Measurements from ENCODE around the gene CCDC142. TPM values are rescaled to one million over a fixed set of nuclear protein-coding genes. Genes with fewer than 3 reads are reported as not detected.
A peak's percentile ranks its signal among the peaks of the same experiment; 100 is the strongest.

Gene CCDC142
- total and polyA plus RNA-seq, 9 of the 15 experiments (the other 6 are each of a cell fraction or from before 2014, with no cell fraction given): 0.55 to 11.7 (median 7.2) TPM

- TF ChIP-seq RAD21 (CRISPR knock-in tag; conservative IDR thresholded peaks at IDR 0.05 in 1 of 2, IDR thresholded peaks at IDR 0.05 in 1 of 2) (peak; percentile 88 to 89), RBBP5 (IDR thresholded peaks at IDR 0.05; ENCODE audit: borderline replicate concordance, insufficient read depth, low read length, poor library complexity, severe bottlenecking) (peak; percentile 54), SIN3B (IDR thresholded peaks at IDR 0.05; ENCODE audit: low read depth) (peak; percentile 97), ZNF766 (CRISPR knock-in tag; conservative IDR thresholded peaks at IDR 0.05) (0 out of 2 replicates have a peak, but pooled peaks have one; percentile 42), ZNF589 (CRISPR knock-in tag; IDR thresholded peaks at IDR 0.05; ENCODE audit: low read depth) (peak; percentile 58; the same call in 1 of the 2 replicates), NBN (IDR thresholded peaks at IDR 0.05; ENCODE audit: low read depth) (peak; percentile 59; the same call in 1 of the 2 replicates), STAT5A (IDR thresholded peaks at IDR 0.05; ENCODE audit: borderline replicate concordance, low read length) (no peak), NUFIP1 (IDR thresholded peaks at IDR 0.05; ENCODE audit: partially characterized antibody) (no peak), POLR2A (conservative IDR thresholded peaks at IDR 0.05) (peak; percentile 91), MCM5 (IDR thresholded peaks at IDR 0.05; ENCODE audit: low read depth) (no peak)
- TF ChIP-seq, protein P1, sequence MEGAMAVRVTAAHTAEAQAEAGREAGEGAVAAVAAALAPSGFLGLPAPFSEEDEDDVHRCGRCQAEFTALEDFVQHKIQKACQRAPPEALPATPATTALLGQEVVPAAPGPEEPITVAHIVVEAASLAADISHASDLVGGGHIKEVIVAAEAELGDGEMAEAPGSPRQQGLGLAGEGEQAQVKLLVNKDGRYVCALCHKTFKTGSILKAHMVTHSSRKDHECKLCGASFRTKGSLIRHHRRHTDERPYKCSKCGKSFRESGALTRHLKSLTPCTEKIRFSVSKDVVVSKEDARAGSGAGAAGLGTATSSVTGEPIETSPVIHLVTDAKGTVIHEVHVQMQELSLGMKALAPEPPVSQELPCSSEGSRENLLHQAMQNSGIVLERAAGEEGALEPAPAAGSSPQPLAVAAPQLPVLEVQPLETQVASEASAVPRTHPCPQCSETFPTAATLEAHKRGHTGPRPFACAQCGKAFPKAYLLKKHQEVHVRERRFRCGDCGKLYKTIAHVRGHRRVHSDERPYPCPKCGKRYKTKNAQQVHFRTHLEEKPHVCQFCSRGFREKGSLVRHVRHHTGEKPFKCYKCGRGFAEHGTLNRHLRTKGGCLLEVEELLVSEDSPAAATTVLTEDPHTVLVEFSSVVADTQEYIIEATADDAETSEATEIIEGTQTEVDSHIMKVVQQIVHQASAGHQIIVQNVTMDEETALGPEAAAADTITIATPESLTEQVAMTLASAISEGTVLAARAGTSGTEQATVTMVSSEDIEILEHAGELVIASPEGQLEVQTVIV (CRISPR knock-in tag; IDR thresholded peaks at IDR 0.05; ENCODE audit: borderline replicate concordance): no peak
- TF ChIP-seq, protein P2, sequence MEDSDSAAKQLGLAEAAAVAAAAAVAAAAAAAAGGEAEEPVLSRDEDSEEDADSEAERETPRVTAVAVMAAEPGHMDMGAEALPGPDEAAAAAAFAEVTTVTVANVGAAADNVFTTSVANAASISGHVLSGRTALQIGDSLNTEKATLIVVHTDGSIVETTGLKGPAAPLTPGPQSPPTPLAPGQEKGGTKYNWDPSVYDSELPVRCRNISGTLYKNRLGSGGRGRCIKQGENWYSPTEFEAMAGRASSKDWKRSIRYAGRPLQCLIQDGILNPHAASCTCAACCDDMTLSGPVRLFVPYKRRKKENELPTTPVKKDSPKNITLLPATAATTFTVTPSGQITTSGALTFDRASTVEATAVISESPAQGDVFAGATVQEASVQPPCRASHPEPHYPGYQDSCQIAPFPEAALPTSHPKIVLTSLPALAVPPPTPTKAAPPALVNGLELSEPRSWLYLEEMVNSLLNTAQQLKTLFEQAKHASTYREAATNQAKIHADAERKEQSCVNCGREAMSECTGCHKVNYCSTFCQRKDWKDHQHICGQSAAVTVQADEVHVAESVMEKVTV (CRISPR knock-in tag; IDR thresholded peaks at IDR 0.05): peak; percentile 76
- TF ChIP-seq, protein P3, sequence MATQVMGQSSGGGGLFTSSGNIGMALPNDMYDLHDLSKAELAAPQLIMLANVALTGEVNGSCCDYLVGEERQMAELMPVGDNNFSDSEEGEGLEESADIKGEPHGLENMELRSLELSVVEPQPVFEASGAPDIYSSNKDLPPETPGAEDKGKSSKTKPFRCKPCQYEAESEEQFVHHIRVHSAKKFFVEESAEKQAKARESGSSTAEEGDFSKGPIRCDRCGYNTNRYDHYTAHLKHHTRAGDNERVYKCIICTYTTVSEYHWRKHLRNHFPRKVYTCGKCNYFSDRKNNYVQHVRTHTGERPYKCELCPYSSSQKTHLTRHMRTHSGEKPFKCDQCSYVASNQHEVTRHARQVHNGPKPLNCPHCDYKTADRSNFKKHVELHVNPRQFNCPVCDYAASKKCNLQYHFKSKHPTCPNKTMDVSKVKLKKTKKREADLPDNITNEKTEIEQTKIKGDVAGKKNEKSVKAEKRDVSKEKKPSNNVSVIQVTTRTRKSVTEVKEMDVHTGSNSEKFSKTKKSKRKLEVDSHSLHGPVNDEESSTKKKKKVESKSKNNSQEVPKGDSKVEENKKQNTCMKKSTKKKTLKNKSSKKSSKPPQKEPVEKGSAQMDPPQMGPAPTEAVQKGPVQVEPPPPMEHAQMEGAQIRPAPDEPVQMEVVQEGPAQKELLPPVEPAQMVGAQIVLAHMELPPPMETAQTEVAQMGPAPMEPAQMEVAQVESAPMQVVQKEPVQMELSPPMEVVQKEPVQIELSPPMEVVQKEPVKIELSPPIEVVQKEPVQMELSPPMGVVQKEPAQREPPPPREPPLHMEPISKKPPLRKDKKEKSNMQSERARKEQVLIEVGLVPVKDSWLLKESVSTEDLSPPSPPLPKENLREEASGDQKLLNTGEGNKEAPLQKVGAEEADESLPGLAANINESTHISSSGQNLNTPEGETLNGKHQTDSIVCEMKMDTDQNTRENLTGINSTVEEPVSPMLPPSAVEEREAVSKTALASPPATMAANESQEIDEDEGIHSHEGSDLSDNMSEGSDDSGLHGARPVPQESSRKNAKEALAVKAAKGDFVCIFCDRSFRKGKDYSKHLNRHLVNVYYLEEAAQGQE (IDR thresholded peaks at IDR 0.05; ENCODE audit: borderline replicate concordance): peak; percentile 81; the same call in 1 of the 2 replicates
- TF ChIP-seq, protein P3 (CRISPR knock-in tag; IDR thresholded peaks at IDR 0.05; ENCODE audit: low read depth): no peak
Measured at GRCh38 chr2:74482801-74483674, at the start of gene CCDC142, which contains the start of gene TTC31 (continued).

Data from K562 (cell line).